ENCODE data around the gene CALN1. TPM values are rescaled to one million over a fixed set of nuclear protein-coding genes. Genes with fewer than 3 reads are reported as not detected.

CALN1 gene
- total RNA-seq, 1 experiment from 2014 or later, result 0.05 TPM

GRCh38 chr7:72032934-72033333, 379.2 kb downstream of the CALN1 start:
- intact Hi-C loops (cut with micrococcal nuclease; ENCODE audit: unreplicated experiment) (no loop called here), in situ Hi-C loops (cut with HindIII; ENCODE audit: low pct_unique_long_range_greater_than_20kb, low sequenced_read_pairs) (no loop called here)
- ATAC-seq, result no peak
- no peak for DNase-seq (ENCODE audit: low read depth, low spot score)
- Histone ChIP-seq H3K27me3 (ENCODE audit: control insufficient read depth, insufficient read depth, low read length) (no peaks in the 10 kb centered on the region), H3K9me3 (ENCODE audit: control insufficient read depth, insufficient read depth, low read depth, low read length) (no peaks in the 10 kb centered on the region), H3K4me1 (ENCODE audit: control insufficient read depth, insufficient read depth, low read length) (no peaks in the 10 kb centered on the region), H3K36me3 (ENCODE audit: control insufficient read depth, insufficient read depth, low read length) (no peaks in the 10 kb centered on the region), H3K4me3 (ENCODE audit: low read depth in 2 of 2, low read length in 2 of 2) (no peak overlapping the region), H3K27ac (ENCODE audit: low read length) (no peak overlapping the region)
- TF ChIP-seq TCF7L2 (IDR thresholded peaks at IDR 0.05; ENCODE audit: low read depth, low read length) (no peak), POLR2AphosphoS5 (IDR thresholded peaks at IDR 0.05; ENCODE audit: low read depth, low read length) (no peak), SIN3A (IDR thresholded peaks at IDR 0.05; ENCODE audit: borderline replicate concordance, insufficient read depth, low read depth, low read length) (no peak), CTCF (IDR thresholded peaks at IDR 0.05) (no peak)
- TF ChIP-seq, protein P1, sequence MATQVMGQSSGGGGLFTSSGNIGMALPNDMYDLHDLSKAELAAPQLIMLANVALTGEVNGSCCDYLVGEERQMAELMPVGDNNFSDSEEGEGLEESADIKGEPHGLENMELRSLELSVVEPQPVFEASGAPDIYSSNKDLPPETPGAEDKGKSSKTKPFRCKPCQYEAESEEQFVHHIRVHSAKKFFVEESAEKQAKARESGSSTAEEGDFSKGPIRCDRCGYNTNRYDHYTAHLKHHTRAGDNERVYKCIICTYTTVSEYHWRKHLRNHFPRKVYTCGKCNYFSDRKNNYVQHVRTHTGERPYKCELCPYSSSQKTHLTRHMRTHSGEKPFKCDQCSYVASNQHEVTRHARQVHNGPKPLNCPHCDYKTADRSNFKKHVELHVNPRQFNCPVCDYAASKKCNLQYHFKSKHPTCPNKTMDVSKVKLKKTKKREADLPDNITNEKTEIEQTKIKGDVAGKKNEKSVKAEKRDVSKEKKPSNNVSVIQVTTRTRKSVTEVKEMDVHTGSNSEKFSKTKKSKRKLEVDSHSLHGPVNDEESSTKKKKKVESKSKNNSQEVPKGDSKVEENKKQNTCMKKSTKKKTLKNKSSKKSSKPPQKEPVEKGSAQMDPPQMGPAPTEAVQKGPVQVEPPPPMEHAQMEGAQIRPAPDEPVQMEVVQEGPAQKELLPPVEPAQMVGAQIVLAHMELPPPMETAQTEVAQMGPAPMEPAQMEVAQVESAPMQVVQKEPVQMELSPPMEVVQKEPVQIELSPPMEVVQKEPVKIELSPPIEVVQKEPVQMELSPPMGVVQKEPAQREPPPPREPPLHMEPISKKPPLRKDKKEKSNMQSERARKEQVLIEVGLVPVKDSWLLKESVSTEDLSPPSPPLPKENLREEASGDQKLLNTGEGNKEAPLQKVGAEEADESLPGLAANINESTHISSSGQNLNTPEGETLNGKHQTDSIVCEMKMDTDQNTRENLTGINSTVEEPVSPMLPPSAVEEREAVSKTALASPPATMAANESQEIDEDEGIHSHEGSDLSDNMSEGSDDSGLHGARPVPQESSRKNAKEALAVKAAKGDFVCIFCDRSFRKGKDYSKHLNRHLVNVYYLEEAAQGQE (IDR thresholded peaks at IDR 0.05; ENCODE audit: insufficient read depth in 1 of 2, low read depth in 2 of 2, low read length in 1 of 2), result no peak
- POLR2A ChIA-PET, result no interaction called here
- CTCF ChIA-PET, result no interaction called here
- BruUV-seq (replicated peaks), result no TSS peak

DNA sequence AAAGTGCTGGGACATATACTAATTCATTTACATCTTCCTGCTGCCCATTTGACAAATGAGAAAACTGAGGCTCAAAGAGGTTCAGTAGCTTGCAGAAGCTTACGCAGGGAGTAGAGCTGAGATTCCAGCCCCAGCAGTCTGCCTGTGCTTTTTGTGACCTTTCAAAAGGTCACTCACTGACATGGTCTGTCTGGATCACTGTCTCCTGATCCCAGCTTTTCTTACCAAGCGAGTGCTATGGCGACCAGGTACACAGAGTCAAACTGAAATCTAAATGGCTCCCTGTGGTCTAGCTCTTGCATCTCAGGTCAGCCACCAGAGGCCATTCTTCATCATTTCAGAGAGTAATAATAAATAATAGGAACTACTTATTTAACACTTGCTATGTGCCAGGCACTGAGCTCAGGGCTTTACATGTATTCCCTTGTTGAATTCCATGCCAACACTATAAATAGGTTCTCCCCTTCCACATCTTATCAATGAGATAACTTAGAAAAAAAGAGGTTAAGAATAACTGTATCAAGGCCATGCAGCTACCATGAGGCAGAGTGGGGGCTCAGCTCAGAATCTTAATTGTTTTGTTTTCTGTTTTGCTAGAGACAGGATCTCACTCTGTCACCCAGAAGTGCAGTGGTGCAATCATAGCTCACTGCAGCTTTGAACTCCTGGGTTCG, 381.0 kb downstream of the CALN1 start:
- ATAC-seq (no peak), DNase-seq (ENCODE audit: low read depth, low spot score) (no peak)
- no TSS peak for BruUV-seq (replicated peaks)
- intact Hi-C loops (cut with micrococcal nuclease; ENCODE audit: unreplicated experiment), result no loop called here
- no peaks in the 10 kb centered on the region for H3K36me3 ChIP-seq (ENCODE audit: control insufficient read depth, insufficient read depth, low read length)
- in situ Hi-C loops (cut with HindIII; ENCODE audit: low pct_unique_long_range_greater_than_20kb, low sequenced_read_pairs), result no loop called here
- ChIA-PET CTCF (no interaction called here), POLR2A (interaction anchor here (0.6 kb wide), 1 partner anchor 15 kb away, joined by 8 read pairs; no protein-coding TSS in a partner anchor)
- no peaks in the 10 kb centered on the region for H3K27me3 ChIP-seq (ENCODE audit: control insufficient read depth, insufficient read depth, low read length)
- TF ChIP-seq TCF7L2 (IDR thresholded peaks at IDR 0.05; ENCODE audit: low read depth, low read length), result no peak
- no peak for TF ChIP-seq SIN3A (IDR thresholded peaks at IDR 0.05; ENCODE audit: borderline replicate concordance, insufficient read depth, low read depth, low read length)
- TF ChIP-seq, protein P1 (IDR thresholded peaks at IDR 0.05; ENCODE audit: insufficient read depth in 1 of 2, low read depth in 2 of 2, low read length in 1 of 2), result no peak
- no peak for TF ChIP-seq POLR2AphosphoS5 (IDR thresholded peaks at IDR 0.05; ENCODE audit: low read depth, low read length)
- no peak for TF ChIP-seq CTCF (IDR thresholded peaks at IDR 0.05)
- no peak overlapping the region for H3K27ac ChIP-seq (ENCODE audit: low read length)
- H3K4me3 ChIP-seq (ENCODE audit: low read depth in 2 of 2, low read length in 2 of 2), result no peak overlapping the region
- no peaks in the 10 kb centered on the region for H3K9me3 ChIP-seq (ENCODE audit: control insufficient read depth, insufficient read depth, low read depth, low read length)
- no peaks in the 10 kb centered on the region for H3K4me1 ChIP-seq (ENCODE audit: control insufficient read depth, insufficient read depth, low read length)

All from Panc1 (cell line).